ENCODE data around the gene ATAD3A. TPM values are rescaled to one million over a fixed set of nuclear protein-coding genes. Genes with fewer than 3 reads are reported as not detected.
"Not testable (repeated sequence)": the region's sequence is repeated elsewhere in the genome, so short reads cannot be mapped to it uniquely, and the experiment has no call there.

Gene ATAD3A
- total and polyA plus RNA-seq, 9 of the 15 experiments (the other 6 are each of a cell fraction or from before 2014, with no cell fraction given) = 0.10 to 173 (median 36.7) TPM

DNA sequence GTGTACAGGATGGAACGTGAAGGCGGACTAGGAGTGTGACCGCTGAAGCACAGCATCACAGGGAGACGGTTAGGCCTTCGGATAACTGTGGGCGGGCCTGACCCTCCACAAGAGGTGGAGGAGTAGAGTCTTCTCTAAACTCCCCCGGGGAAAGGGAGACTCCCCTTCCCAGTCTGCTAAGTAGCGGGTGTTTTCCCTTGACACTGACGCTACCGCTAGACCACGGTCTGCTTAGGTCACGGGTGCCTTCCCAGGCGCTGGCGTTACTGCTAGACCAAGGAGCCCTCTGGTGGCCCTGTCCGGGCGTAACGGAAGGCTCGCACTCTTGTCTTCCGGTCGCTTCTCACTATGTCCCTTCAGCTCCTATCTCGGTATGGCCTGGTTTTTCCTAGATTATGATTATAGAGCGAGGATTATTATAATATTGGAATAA lies 6.6 kb upstream of the ATAD3A start (continued):
- not testable (repeated sequence) for TF ChIP-seq NR2C2 (CRISPR knock-in tag; IDR thresholded peaks at IDR 0.05)
- peak; percentile 77 for TF ChIP-seq NR2C2 (tag; IDR thresholded peaks at IDR 0.05)
- peak; percentile 71; the same call in 1 of the 2 replicates for TF ChIP-seq GTF2E2 (tag; IDR thresholded peaks at IDR 0.05)
- TF ChIP-seq GABPB1 (CRISPR knock-in tag; IDR thresholded peaks at IDR 0.05) = peak; percentile 58; the same call in 1 of the 2 replicates
- TF ChIP-seq ETV1 (tag; conservative IDR thresholded peaks at IDR 0.05; ENCODE audit: low read depth) = peak; percentile 94
- peak; percentile 38 for TF ChIP-seq CXXC5 (CRISPR knock-in tag; IDR thresholded peaks at IDR 0.05)
- TF ChIP-seq, protein P1, sequence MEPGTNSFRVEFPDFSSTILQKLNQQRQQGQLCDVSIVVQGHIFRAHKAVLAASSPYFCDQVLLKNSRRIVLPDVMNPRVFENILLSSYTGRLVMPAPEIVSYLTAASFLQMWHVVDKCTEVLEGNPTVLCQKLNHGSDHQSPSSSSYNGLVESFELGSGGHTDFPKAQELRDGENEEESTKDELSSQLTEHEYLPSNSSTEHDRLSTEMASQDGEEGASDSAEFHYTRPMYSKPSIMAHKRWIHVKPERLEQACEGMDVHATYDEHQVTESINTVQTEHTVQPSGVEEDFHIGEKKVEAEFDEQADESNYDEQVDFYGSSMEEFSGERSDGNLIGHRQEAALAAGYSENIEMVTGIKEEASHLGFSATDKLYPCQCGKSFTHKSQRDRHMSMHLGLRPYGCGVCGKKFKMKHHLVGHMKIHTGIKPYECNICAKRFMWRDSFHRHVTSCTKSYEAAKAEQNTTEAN (CRISPR knock-in tag; IDR thresholded peaks at IDR 0.05) = 0 out of 2 replicates have a peak, but pooled peaks have one; percentile 8
- TF ChIP-seq SMARCA4 (IDR thresholded peaks at IDR 0.05) = 0 out of 2 replicates have a peak, but pooled peaks have one; percentile 4
- TF ChIP-seq KDM1A (IDR thresholded peaks at IDR 0.05) = 0 out of 4 replicates have a peak, but pooled peaks of 1 of the 2 experiments have one; percentile 1
- TF ChIP-seq ZFX (CRISPR knock-in tag; IDR thresholded peaks at IDR 0.05) = peak; percentile 71
- TF ChIP-seq NRF1 (conservative IDR thresholded peaks at IDR 0.05 in 1 of 2, IDR thresholded peaks at IDR 0.05 in 1 of 2) = 0 out of 4 replicates have a peak, but pooled peaks of 1 of the 2 experiments have one; percentile 6
- TF ChIP-seq L3MBTL2 (IDR thresholded peaks at IDR 0.05) = 0 out of 2 replicates have a peak, but pooled peaks have one; percentile 42
- TF ChIP-seq PHF20 (IDR thresholded peaks at IDR 0.05; ENCODE audit: partially characterized antibody) = peak; percentile 45
- TF ChIP-seq, protein P2, sequence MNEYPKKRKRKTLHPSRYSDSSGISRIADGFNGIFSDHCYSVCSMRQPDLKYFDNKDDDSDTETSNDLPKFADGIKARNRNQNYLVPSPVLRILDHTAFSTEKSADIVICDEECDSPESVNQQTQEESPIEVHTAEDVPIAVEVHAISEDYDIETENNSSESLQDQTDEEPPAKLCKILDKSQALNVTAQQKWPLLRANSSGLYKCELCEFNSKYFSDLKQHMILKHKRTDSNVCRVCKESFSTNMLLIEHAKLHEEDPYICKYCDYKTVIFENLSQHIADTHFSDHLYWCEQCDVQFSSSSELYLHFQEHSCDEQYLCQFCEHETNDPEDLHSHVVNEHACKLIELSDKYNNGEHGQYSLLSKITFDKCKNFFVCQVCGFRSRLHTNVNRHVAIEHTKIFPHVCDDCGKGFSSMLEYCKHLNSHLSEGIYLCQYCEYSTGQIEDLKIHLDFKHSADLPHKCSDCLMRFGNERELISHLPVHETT (CRISPR knock-in tag; conservative IDR thresholded peaks at IDR 0.05 in 1 of 2, IDR thresholded peaks at IDR 0.05 in 1 of 2) = 0 out of 4 replicates have a peak, but pooled peaks of 1 of the 2 experiments have one; percentile 48
- TF ChIP-seq, protein P3, sequence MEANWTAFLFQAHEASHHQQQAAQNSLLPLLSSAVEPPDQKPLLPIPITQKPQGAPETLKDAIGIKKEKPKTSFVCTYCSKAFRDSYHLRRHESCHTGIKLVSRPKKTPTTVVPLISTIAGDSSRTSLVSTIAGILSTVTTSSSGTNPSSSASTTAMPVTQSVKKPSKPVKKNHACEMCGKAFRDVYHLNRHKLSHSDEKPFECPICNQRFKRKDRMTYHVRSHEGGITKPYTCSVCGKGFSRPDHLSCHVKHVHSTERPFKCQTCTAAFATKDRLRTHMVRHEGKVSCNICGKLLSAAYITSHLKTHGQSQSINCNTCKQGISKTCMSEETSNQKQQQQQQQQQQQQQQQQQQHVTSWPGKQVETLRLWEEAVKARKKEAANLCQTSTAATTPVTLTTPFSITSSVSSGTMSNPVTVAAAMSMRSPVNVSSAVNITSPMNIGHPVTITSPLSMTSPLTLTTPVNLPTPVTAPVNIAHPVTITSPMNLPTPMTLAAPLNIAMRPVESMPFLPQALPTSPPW (CRISPR knock-in tag; IDR thresholded peaks at IDR 0.05) = peak; percentile 58
- TF ChIP-seq GABPA (tag; conservative IDR thresholded peaks at IDR 0.05; ENCODE audit: low read depth) = peak; percentile 82

Measured in K562 (cell line).